ENCODE results near the gene LPP.

Gene LPP

DNA sequence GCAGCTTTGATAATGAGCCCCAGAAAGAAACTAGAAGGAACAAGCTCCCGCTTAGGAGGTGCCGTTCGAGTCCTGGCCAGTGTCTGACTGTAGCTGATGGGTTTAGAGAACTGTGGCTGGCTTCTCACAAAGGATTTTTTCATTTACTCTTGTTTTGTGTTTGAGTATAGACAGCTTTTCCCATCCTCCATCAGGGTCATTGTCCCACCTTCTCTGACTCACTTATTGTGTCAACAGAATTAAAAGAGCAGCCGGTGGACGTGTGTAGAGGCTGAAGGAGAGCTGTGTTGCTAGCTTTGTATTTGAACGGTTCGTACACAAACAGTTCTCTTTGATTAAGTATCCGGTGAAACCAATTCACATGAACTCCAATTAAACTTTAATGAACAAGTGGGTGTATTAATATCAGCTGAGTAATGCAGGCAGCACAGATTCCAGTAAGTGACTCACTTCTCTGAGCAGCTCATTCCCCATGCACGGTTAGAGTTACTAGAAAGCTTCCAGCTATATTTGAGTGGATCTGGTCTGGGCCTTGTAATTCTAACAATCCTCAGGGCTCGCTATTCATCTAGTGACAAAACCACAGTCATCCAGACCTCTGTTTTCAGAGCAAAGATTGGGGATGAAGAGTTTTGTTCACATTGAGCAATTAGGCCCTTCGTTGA is 141.0 kb downstream of the LPP start:
- DNase-seq (ENCODE audit: extremely low read depth in 1 of 2, low read depth in 1 of 2) = no peak

DNA sequence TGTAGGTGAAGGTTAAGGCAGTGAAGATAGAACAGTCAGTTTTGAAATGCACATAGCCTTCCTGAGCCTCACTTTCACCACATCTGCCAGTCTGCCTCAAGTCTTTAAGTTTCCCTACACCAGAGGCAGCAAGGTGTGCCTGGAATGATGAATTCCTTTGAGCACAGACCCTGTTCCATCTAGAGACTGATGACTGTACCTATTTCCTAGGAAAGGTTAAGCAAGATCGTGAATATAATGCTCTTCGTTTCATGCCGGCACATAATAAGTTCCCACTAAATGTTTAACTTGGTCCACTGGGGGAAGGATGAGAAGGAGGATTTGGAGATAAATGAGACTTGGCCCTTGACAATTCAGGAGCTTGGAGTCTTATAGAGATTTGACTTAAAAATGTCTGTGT is 141.9 kb downstream of the LPP start:
- DNase-seq (ENCODE audit: extremely low read depth in 1 of 2, low read depth in 1 of 2) = no peak

DNA sequence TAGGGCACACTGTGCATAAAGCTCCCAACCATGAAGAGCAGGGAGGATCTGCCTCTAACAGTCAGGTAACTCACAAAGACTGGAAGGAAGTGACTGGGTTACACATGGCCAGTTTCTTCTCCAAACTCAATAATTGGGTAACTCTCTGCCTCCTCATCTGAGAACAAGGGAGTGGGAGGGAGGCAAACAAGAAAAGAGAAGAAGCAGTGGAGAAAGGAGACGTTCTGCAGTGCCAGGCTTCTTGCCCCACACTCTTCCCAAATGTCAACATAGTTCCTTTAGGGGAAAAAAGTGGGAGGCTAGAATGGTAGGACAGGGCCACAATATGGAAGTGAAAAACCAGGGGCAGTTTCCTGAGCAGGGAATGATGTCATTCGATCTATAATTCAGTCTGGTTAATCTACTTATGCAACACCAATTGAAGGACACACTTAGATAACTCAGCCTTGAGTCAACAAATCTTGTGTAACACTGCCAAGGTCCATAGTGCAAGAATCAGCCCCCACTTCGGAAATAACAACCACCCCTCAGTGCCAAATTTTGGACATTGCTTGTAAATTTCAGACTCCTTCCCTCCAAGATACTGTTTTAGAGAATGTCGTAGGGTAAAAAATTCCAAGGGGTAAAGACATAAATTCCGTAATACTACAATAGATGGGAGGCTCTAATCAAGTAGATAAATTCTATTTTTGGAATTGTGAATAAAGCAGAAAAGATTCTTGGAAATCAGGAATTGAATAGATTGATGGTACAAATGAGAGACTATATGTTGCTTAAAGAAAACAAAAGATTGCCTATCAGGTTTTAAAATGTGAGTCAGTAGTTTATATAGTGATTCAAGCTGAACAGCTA is 143.0 kb downstream of the LPP start:
- DNase-seq (ENCODE audit: extremely low read depth in 1 of 2, low read depth in 1 of 2) = no peak

DNA sequence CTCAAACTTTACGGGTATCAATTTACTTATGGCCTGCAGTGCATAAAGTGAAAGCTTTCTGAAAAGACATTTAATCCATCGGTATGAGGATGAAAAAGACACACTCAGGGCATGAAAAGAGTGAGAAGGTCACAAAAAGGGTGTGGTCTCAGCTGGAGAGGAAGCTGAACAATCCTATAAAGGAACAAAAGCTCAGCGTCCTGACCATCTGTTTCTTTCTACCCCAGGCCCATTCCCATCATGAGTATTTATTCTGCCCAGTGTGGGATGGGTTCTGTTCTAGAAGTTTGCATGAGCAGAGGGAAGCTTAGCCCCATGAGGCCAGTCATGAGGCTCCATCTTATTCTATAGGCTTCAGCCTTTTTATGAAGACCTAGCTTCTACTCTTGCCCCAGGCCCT is 144.6 kb downstream of the LPP start:
- DNase-seq (ENCODE audit: extremely low read depth in 1 of 2, low read depth in 1 of 2) = no peak

DNA sequence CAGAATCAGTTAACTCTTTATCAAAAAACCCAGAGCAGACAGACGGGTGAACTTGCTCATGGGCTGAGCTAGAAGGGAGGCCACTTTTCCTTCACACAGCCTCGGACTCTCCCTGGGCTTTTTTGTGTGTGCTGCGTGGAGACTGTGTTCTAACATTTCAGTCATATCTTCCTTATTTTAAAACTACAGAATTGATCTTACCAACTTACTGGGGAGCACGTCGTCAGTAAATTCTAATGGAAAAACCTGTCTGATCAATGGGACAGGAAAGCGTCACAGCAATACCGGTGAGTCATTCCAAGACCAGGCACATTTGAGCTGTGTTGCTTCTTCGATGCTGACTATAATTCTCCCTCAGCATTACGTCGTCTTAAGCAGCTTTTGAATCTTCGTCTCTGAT is 145.1 kb downstream of the LPP start:
- no peak for DNase-seq (ENCODE audit: extremely low read depth in 1 of 2, low read depth in 1 of 2)

DNA sequence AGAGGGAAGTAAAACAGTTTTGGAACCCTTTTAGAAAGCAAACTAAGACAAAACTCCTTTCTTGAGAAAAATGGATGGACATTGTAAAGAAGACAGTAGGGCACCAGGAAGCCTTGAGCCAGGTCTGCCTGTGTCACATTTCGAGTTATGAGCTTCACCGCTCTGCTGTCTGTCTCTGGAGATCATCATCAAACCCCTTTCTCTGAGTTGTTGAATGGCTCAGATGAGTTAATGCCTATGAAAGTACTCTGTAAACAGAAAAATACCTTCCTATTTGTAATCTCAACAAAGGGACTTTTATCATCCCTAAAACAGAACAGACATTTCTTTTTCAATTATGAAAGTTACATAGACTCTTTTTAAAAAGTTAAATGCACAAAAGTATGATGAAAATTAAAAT is 145.8 kb downstream of the LPP start:
- DNase-seq (ENCODE audit: extremely low read depth in 1 of 2, low read depth in 1 of 2) = no peak

DNA sequence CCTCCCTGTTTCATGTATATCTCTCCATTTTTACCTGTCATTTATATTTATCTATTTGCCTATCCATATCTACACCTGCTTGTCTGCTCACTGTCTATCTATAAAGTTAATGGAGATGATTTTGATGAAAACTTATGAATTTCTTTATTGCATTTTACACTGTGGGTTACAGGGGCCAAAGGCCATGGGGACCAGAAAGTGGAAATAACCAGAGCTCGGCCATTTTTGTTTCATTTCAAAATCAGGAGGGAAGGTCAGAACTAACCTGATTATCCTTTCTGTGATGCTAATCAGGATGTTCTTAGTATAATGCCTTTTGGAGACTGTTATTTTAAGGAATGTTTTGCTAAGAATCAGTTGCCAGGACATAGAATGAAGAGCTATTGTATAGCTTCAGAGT is 147.2 kb downstream of the LPP start:
- no peak for DNase-seq (ENCODE audit: extremely low read depth in 1 of 2, low read depth in 1 of 2)

DNA sequence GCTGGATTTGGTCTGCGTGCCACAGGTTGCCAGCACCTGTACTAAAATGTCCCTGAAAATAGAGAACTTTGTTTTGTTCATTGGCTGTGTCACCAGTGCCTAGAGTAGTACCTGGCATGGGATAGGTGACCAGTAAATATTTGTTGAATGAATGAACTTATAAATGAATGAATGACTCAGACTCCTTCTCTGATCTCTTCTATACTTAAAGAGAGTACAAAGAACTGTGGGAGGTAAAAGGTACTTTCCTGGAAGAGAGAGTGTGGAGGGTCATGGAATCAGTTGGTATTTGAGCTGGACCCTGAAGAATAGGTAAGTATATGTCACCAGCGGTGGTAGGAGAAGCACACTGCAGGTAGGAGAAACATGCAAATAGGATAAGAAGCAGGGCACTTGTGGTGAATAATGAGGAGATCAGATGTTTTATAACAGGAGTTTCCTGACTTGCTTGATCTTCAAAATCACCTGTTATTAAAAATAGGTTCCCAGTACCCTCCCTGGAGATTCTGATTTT is 149.4 kb downstream of the LPP start:
- DNase-seq (ENCODE audit: extremely low read depth in 1 of 2, low read depth in 1 of 2) = no peak

DNA sequence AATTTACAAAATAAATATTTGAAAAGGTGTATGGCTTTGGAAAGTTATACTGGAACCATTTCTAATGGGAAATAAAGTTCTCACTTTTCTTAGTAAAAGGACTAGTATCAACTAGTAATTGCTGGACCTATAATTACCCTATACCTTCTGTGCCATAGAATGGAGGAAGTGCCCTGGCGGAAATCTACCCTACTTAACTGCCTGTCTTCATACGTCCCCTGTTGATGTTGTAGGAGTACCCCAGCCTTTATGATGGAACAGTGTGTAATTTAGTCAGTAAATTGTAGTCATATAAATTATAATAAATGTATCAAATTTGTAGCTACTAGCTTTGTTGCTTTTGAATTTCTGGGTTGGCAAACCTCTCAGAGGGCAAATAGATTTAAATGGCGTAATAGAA is 149.9 kb downstream of the LPP start:
- no peak for DNase-seq (ENCODE audit: extremely low read depth in 1 of 2, low read depth in 1 of 2)

DNA sequence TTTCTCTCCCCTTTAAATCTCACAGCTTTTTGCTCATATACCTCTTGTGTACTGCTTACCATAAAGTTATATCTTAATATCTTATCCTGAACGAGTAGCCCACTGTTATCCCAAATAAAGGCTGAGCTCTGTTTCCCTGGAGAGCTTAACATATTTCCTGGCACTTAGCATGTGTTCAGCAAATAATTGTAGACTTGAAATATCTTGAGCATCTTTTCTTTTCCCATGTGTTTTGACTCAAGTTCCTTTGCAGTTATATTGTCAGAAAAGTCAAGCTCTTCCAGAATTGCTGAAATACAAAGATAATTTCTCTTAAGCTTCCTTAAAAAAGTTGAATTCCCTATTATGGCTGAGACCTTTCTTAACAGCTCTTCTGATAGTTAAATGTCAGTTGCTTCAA is 150.5 kb downstream of the LPP start:
- no peak for DNase-seq (ENCODE audit: extremely low read depth in 1 of 2, low read depth in 1 of 2)

DNA sequence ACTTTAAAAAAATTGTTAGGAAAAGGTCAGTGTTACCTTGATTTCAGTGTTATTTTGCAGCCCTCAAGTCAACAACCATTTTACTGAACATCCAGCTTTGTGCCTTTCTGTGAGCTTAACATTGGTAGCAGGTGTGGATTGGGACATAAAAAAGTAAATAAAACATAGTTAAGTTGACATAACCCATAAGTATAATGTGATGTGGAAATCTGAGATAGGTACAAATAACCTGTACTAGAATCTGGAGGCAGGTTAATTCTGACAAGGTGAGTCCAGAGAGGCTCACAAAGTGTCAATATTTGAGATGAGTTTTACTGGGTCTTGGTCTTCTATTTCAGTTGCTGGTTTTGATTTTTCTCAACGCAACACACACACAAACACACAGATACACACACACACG is 151.3 kb downstream of the LPP start:
- DNase-seq (ENCODE audit: extremely low read depth in 1 of 2, low read depth in 1 of 2) = no peak

DNA sequence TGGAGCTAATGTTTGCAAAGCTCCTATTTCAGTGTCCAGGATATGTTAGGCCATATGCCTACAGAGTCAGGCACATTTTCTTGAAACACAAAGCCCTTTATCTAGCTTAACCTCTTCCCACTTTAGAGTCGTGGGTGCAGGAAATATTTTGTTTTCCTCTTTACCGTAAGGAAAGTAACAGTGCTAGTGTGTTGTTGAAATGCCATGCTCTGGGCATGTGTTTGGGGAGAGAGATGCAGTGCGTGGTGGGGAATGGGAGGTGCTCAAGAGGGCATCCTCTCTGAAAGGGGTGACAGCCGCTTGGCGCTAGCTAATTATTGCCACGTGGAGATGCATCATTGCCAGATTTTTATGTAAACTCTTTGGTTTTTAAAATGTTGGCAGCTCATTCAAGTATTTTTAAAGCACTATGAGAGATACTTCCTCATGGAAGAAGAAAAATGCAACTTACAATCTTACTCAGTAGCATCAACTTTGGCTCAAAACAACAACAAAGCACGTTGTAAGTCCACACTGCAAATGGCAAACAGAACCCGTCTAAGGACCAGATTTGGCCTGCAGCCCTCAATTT is 152.6 kb downstream of the LPP start:
- DNase-seq (ENCODE audit: extremely low read depth in 1 of 2, low read depth in 1 of 2) = no peak

DNA sequence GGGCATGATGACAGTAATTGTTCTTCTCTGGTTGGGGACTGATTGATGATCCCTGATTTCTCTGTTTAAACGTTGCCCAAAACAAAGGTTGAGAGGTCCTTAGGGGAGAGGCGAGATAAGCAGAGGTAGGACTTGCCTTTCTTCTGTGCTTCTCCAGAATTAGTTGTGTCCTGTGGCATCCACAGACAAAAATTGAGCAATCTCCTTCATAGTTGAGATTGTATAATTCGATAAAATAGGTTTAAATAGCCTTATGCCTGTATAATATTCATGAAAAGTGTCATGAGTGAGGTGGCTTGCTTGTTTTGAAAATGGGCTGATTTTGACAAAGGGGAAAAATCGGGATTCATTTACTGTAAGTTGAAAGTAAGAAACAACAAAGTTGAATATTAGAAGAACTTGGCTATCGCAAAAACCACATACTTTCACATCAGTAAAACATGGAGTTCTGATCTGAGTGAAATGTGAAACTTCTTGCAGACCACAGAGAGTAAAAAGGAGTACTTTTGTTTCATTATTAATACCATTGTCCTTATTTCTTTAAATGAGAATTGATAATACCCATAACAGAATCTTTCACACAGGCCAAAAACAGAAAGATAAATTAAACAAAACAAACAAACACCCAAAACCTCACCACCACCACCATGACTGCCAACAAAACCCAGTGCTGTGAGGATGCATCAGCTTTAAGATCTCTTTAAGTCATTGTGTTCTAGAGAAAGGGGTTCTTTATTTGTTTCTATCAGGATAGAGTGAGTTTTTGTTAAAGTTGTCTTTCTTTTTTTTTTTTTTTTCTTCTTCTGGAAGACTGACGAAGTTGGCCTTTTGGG is 155.7 kb downstream of the LPP start:
- no peak for DNase-seq (ENCODE audit: extremely low read depth in 1 of 2, low read depth in 1 of 2)

DNA sequence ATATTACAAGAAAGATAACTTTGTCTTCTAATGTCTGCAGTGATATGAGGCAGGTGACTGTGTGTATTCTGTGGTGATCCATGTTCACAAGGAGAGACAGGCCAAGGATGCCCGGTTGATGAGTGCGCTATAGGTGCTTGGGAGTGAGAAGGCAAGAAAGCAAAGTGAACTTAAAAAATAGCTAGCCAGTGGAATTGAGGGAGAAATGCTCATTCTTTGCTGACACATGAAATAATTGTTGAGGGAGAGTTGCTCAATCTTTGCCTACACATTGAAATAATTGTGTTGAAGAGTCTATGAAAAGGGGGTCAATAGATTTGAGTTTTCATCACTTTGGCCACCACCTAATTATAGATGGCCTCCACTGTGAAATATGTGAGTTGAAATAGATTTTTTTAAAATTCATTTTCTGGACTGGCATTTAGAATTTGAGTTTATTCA is 156.3 kb downstream of the LPP start:
- DNase-seq (ENCODE audit: extremely low read depth in 1 of 2, low read depth in 1 of 2) = no peak

DNA sequence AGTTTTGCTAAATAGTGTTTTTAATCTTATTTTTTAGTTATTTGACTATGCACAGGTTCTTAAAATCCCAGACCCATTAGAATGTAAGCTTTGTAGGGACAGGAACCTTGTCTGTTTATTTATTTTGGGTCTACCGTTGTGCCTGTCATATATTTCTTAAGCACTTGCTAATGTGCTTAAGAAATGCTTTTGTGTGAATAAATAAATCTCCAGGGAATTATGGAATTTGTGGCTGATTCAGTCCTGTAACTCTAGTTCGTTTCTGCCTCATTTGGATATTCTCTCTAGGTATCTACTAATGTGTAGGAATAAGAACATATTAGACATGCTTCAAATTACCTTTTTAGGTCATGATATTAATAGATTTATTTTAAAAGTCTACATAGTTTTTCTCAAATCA is 161.6 kb downstream of the LPP start:
- no peak for DNase-seq (ENCODE audit: extremely low read depth in 1 of 2, low read depth in 1 of 2)

DNA sequence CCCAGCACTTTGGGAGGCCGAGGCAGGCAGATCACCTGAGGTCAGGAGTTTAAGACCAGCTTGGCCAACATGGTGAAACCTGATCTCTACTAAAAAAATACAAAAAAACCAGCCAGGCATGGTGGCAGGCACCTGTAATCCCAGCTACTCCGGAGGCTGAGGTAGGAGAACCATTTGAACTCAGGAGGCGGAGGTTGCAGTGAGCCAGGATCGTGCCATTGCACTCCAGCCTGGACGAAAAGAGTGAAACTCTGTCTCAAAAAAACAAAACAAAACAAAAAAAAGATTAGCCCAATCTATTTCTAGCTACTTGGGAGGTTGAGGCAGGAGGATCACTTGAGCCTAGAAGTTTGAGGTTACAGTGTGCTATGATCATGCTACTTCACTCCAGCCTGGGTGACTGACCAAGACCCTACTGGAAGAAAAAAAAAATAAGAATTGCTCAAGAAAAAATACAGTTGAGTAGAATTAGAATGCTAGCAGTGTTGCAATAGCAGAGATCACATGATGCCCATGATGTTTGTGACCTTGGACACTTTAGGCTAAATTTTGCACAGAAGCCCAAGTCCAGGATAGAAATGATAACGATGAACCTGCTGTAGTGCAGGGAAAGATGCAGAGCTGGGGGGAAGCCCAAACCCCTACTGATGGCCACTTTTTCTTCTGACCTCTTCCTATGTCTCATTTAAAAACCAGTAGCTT is 162.2 kb downstream of the LPP start:
- DNase-seq (ENCODE audit: extremely low read depth in 1 of 2, low read depth in 1 of 2) = no peak

DNA sequence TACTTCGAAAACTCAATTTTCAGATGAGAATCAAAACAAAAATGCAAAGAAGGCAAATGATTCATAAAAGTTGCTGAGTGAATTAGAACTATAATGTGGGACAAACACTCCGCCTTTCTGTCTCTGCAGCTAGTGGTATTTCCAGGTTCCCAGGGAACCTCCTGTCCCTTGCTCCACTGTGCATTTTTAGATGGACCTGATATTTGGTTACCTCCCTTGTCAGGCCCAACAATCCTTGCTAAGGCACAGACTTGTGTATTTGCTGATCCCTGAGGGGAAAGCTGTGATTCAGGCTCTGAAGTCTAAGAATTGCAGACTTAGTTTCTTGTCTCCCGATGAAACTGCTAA is 162.7 kb downstream of the LPP start:
- no peak for DNase-seq (ENCODE audit: extremely low read depth in 1 of 2, low read depth in 1 of 2)

DNA sequence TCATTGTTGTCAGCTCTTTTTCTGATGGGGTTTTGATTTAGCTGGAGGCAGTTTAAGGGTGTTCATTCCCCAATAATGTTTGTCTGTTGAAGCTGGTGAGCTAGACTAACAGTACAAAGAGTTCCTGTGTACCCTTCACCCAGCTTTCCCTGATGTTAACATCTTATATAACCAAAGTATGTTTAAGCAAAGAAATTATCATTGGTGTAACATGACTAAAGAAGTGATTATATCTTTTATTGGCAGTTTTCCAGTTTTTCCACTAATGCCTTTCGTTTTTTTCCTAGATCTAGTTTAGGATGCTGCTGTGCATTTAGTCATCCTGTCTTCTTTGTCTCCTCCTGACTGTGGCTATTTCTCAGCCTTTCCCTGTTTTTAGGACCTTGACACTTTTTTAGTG is 165.6 kb downstream of the LPP start:
- DNase-seq (ENCODE audit: extremely low read depth in 1 of 2, low read depth in 1 of 2) = no peak

DNA sequence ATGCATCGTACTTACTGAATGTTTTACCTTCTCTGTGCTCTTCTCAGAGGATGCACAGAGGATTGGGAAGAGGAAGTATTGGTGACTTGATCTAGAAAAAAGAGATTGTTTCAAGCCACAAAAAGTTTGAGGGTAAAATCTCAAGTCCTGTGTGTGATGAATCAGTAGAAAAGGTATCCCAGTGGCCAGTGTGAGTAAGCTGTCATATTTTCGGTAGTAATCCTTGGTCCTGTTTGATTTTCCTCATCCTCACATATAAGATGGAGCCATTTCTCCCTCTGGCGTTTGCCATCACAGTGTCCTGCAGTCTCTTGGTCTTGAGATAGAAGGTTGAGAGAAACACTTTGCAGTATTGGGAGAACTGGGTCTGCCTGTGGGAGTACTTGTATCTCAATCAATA is 166.8 kb downstream of the LPP start:
- DNase-seq (ENCODE audit: extremely low read depth in 1 of 2, low read depth in 1 of 2) = no peak

DNA sequence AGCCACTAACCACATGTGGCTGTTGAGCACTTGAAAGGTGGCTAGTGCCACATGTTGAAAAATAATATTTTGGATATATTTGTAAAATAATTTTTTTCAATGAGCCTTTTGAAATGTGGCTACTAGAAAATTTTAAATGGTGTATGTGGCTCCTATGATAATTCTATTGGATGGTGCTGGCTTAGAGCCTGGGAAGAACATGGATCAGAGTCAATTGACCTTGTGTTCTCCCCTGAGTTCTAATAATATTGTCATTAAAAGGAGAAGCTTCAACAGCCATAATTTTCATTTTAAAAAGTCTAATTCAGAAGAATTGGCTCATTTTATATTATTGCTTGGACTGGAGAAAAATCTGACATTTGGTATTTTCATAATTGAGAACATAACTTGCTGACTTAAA is 167.3 kb downstream of the LPP start:
- DNase-seq (ENCODE audit: extremely low read depth in 1 of 2, low read depth in 1 of 2) = no peak
